SK-N-SH treated with all-trans-retinoic acid at 6 μM for 48 hours (cell line): Measurements from ENCODE around the gene TRIM69.

Source experiments
- ATAC-seq: fragments of 200-7000 bp; cut with Tn5 transposase; 3 replicates; pipeline ENCODE4 v1.9.1; 2020; ENCODE audit warnings: mild to moderate bottlenecking, moderate library complexity
- ARNTL ChIP-seq: fragments of 450-650 bp; formaldehyde crosslinking; IDR thresholded peaks from 2 replicates; pipeline ENCODE4 v1.5.0; 2020; ENCODE audit warnings: low read depth, mild to moderate bottlenecking, moderate library complexity, borderline replicate concordance
- BACH2 ChIP-seq: fragments of 250-450 bp; sonication (Bioruptor Pico); IDR thresholded peaks from 2 replicates; pipeline ENCODE4 v1.9.0; 2021; ENCODE audit warnings: mild to moderate bottlenecking, borderline replicate concordance
- CSDC2 ChIP-seq: fragments of 250-450 bp; sonication (Bioruptor Pico); IDR thresholded peaks from 2 replicates; pipeline ENCODE4 v1.5.0; 2020; ENCODE audit warnings: mild to moderate bottlenecking, moderate library complexity
- ESRRG ChIP-seq: fragments of 250-450 bp; sonication (Bioruptor Pico); IDR thresholded peaks from 2 replicates; pipeline ENCODE4 v1.6.1; 2021; ENCODE audit warnings: mild to moderate bottlenecking
- GLIS3 ChIP-seq: fragments of 250-450 bp; sonication (Bioruptor Pico); IDR thresholded peaks from 2 replicates; pipeline ENCODE4 v1.5.0; 2020; ENCODE audit warnings: mild to moderate bottlenecking, moderate library complexity
- ISL1 ChIP-seq: fragments of 250-450 bp; sonication (Bioruptor Pico); IDR thresholded peaks from 2 replicates; pipeline ENCODE4 v2.1.2; 2022; ENCODE audit warnings: mild to moderate bottlenecking, moderate library complexity
- OSR1 ChIP-seq: fragments of 250-450 bp; sonication (Bioruptor Pico); IDR thresholded peaks from 2 replicates; pipeline ENCODE4 v1.8.0; 2022; ENCODE audit warnings: moderate library complexity, mild to moderate bottlenecking, inconsistent platforms
- RARB ChIP-seq: fragments of 250-450 bp; sonication (Bioruptor Pico); IDR thresholded peaks from 2 replicates; pipeline ENCODE4 v1.8.0; 2021; ENCODE audit warnings: mild to moderate bottlenecking, moderate library complexity
- SNAI2 ChIP-seq: fragments of 250-450 bp; sonication (Bioruptor Pico); IDR thresholded peaks from 2 replicates; pipeline ENCODE4 v1.5.0; 2020; ENCODE audit warnings: mild to moderate bottlenecking, moderate library complexity
- TCF4 ChIP-seq: fragments of 250-450 bp; sonication (Bioruptor Pico); IDR thresholded peaks from 2 replicates; pipeline ENCODE4 v1.8.0; 2021; ENCODE audit warnings: mild to moderate bottlenecking, moderate library complexity, borderline replicate concordance
- TOX ChIP-seq: fragments of 250-450 bp; sonication (Bioruptor Pico); IDR thresholded peaks from 2 replicates; pipeline ENCODE4 v1.8.0; 2021; ENCODE audit warnings: mild to moderate bottlenecking, moderate library complexity, borderline replicate concordance
- ZC3H10 ChIP-seq: fragments of 250-450 bp; sonication (Bioruptor Pico); IDR thresholded peaks from 2 replicates; pipeline ENCODE4 v1.5.1; 2021; ENCODE audit warnings: mild to moderate bottlenecking, moderate library complexity
- ZFP3 ChIP-seq: fragments of 250-450 bp; sonication (Bioruptor Pico); IDR thresholded peaks from 2 replicates; pipeline ENCODE4 v1.5.0; 2020; ENCODE audit warnings: mild to moderate bottlenecking, moderate library complexity
- ZFP30 ChIP-seq: fragments of 450-650 bp; formaldehyde crosslinking; IDR thresholded peaks from 2 replicates; pipeline ENCODE4 v1.5.0; 2022; ENCODE audit warnings: mild to moderate bottlenecking, moderate library complexity
- ZNF565 ChIP-seq: fragments of 450-650 bp; formaldehyde crosslinking; conservative IDR thresholded peaks from 2 replicates; pipeline ENCODE4 v1.5.0; 2020; ENCODE audit warnings: low read depth, mild to moderate bottlenecking, moderate library complexity
- TF ChIP-seq, protein P1 (sequence below): fragments of 250-450 bp; sonication (Bioruptor Pico); IDR thresholded peaks from 2 replicates; pipeline ENCODE4 v1.5.1; 2021; ENCODE audit warnings: mild to moderate bottlenecking, moderate library complexity
- TF ChIP-seq, protein P2 (sequence below): fragments of 250-450 bp; sonication (Bioruptor Pico); IDR thresholded peaks from 2 replicates; pipeline ENCODE4 v1.5.1; 2020; ENCODE audit warnings: low read depth, mild to moderate bottlenecking, moderate library complexity
- TF ChIP-seq, protein P3 (sequence below): fragments of 250-450 bp; sonication (Bioruptor Pico); IDR thresholded peaks from 2 replicates; pipeline ENCODE4 v1.5.0; 2020; ENCODE audit warnings: mild to moderate bottlenecking, moderate library complexity
- TF ChIP-seq, protein P4 (sequence below): fragments of 250-450 bp; sonication (Bioruptor Pico); IDR thresholded peaks from 2 replicates; pipeline ENCODE4 v1.8.0; 2020; ENCODE audit warnings: mild to moderate bottlenecking, moderate library complexity, borderline replicate concordance
- TF ChIP-seq, protein P5 (sequence below): fragments of 250-450 bp; sonication (Bioruptor Pico); IDR thresholded peaks from 2 replicates; pipeline ENCODE4 v1.8.0; 2021; ENCODE audit warnings: low read depth, mild to moderate bottlenecking, moderate library complexity, borderline replicate concordance

Gene TRIM69

DNA sequence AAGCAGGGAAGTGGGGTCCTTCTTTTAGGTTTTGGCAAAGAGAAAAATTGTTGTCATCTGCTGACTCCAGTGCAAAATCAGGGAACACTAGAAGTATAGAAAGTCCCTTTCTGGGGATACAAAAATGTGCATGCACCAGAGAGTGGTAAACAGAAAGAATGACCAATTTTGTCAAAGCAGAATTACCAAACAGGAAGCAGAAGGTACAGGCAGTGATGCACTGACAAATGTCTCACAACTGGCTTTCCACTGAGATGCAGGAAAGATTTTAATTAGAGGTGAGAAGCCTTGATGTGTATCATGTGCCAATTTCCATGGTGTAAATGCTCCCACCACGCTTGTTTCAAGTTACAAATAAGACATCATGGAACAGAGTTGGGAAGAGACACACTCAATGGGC is 66.0 kb downstream of the TRIM69 start:
- TF ChIP-seq, protein P1, sequence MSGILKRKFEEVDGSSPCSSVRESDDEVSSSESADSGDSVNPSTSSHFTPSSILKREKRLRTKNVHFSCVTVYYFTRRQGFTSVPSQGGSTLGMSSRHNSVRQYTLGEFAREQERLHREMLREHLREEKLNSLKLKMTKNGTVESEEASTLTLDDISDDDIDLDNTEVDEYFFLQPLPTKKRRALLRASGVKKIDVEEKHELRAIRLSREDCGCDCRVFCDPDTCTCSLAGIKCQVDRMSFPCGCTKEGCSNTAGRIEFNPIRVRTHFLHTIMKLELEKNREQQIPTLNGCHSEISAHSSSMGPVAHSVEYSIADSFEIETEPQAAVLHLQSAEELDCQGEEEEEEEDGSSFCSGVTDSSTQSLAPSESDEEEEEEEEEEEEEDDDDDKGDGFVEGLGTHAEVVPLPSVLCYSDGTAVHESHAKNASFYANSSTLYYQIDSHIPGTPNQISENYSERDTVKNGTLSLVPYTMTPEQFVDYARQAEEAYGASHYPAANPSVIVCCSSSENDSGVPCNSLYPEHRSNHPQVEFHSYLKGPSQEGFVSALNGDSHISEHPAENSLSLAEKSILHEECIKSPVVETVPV (CRISPR knock-in tag) = no peak
- TF ChIP-seq, all 23 proteins: peak for 0
- no peak for ATAC-seq

DNA sequence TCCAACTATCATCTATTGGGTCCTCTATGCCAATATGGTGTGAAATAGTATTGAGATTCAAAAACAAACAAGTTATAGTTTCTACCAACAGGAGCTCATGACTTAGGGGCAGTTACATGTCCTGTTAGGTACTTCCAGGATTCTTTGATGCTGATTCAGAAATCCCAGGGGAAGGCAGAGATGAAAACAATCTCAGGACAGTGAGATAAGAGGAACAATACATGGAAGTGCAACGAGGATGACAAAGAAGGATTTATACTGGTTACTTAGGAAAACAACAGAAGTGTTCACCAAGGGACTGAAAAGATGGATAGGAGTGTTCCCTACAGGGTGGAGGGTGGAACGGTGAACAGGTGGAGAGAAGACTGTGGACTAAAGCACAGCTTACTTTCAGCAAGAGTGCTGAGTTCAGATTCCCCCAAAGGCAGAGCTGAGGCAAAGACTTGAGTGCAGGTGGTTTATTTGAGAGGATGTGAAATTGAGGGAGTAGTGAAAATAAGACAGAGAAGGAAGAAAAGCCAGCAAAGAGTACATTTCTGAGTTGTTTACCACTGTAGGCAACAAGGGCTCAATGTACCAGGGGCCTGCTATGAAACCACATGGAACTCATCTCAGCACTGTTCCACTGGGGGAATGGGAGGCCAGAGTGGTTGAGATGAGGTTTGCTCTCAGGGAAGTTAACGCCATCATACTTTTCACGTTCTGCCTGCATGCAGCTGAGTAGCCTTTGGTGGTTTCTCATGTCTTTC is 68.1 kb downstream of the TRIM69 start:
- TF ChIP-seq ZC3H10 = no peak
- TF ChIP-seq CSDC2 = no peak
- TF ChIP-seq SNAI2 (CRISPR knock-in tag) = no peak
- TF ChIP-seq GLIS3 (CRISPR knock-in tag) = no peak
- TF ChIP-seq ZFP30 = no peak
- no peak for TF ChIP-seq ZNF565 (CRISPR knock-in tag)
- TF ChIP-seq OSR1 (CRISPR knock-in tag) = no peak
- no peak for TF ChIP-seq RARB (CRISPR knock-in tag)
- no peak for TF ChIP-seq ISL1 (CRISPR knock-in tag)
- TF ChIP-seq, protein P2, sequence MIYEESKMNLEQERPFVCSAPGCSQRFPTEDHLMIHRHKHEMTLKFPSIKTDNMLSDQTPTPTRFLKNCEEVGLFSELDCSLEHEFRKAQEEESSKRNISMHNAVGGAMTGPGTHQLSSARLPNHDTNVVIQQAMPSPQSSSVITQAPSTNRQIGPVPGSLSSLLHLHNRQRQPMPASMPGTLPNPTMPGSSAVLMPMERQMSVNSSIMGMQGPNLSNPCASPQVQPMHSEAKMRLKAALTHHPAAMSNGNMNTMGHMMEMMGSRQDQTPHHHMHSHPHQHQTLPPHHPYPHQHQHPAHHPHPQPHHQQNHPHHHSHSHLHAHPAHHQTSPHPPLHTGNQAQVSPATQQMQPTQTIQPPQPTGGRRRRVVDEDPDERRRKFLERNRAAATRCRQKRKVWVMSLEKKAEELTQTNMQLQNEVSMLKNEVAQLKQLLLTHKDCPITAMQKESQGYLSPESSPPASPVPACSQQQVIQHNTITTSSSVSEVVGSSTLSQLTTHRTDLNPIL (CRISPR knock-in tag) = no peak
- TF ChIP-seq, protein P1 (CRISPR knock-in tag) = no peak
- TF ChIP-seq, protein P3, sequence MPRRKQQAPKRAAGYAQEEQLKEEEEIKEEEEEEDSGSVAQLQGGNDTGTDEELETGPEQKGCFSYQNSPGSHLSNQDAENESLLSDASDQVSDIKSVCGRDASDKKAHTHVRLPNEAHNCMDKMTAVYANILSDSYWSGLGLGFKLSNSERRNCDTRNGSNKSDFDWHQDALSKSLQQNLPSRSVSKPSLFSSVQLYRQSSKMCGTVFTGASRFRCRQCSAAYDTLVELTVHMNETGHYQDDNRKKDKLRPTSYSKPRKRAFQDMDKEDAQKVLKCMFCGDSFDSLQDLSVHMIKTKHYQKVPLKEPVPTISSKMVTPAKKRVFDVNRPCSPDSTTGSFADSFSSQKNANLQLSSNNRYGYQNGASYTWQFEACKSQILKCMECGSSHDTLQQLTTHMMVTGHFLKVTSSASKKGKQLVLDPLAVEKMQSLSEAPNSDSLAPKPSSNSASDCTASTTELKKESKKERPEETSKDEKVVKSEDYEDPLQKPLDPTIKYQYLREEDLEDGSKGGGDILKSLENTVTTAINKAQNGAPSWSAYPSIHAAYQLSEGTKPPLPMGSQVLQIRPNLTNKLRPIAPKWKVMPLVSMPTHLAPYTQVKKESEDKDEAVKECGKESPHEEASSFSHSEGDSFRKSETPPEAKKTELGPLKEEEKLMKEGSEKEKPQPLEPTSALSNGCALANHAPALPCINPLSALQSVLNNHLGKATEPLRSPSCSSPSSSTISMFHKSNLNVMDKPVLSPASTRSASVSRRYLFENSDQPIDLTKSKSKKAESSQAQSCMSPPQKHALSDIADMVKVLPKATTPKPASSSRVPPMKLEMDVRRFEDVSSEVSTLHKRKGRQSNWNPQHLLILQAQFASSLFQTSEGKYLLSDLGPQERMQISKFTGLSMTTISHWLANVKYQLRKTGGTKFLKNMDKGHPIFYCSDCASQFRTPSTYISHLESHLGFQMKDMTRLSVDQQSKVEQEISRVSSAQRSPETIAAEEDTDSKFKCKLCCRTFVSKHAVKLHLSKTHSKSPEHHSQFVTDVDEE (CRISPR knock-in tag) = no peak
- TF ChIP-seq TCF4 = no peak
- TF ChIP-seq ARNTL (CRISPR knock-in tag) = no peak
- TF ChIP-seq, protein P4, sequence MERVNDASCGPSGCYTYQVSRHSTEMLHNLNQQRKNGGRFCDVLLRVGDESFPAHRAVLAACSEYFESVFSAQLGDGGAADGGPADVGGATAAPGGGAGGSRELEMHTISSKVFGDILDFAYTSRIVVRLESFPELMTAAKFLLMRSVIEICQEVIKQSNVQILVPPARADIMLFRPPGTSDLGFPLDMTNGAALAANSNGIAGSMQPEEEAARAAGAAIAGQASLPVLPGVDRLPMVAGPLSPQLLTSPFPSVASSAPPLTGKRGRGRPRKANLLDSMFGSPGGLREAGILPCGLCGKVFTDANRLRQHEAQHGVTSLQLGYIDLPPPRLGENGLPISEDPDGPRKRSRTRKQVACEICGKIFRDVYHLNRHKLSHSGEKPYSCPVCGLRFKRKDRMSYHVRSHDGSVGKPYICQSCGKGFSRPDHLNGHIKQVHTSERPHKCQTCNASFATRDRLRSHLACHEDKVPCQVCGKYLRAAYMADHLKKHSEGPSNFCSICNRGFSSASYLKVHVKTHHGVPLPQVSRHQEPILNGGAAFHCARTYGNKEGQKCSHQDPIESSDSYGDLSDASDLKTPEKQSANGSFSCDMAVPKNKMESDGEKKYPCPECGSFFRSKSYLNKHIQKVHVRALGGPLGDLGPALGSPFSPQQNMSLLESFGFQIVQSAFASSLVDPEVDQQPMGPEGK = no peak
- no peak for TF ChIP-seq ZFP3 (CRISPR knock-in tag)
- TF ChIP-seq, protein P5, sequence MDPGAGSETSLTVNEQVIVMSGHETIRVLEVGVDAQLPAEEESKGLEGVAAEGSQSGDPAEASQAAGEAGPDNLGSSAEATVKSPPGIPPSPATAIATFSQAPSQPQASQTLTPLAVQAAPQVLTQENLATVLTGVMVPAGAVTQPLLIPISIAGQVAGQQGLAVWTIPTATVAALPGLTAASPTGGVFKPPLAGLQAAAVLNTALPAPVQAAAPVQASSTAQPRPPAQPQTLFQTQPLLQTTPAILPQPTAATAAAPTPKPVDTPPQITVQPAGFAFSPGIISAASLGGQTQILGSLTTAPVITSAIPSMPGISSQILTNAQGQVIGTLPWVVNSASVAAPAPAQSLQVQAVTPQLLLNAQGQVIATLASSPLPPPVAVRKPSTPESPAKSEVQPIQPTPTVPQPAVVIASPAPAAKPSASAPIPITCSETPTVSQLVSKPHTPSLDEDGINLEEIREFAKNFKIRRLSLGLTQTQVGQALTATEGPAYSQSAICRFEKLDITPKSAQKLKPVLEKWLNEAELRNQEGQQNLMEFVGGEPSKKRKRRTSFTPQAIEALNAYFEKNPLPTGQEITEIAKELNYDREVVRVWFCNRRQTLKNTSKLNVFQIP = no peak
- no peak for ATAC-seq

DNA sequence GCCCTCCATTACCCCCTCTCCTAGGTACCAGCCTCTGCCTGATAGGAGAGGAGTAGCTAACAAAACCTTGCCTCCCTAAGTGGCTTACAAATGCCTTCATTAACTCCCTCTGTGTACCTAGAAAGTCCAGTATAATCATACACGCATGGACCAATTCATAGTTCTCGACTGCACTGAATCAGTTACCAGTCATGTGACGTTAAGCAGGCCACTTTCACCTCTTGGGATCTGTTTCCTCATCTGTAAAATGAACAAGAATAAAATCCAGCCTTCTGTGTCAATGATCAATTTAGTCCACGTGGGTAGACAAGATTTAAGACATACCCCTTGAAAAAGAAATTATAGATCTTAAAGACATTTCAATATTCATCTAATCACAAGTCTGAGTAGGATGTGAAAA is 72.2 kb downstream of the TRIM69 start:
- ATAC-seq = no peak
- TF ChIP-seq ESRRG (CRISPR knock-in tag) (no peak), OSR1 (CRISPR knock-in tag) (no peak), ZNF565 (CRISPR knock-in tag) (no peak), TOX (CRISPR knock-in tag) (no peak), ZFP3 (CRISPR knock-in tag) (no peak), CSDC2 (no peak), RARB (CRISPR knock-in tag) (no peak), ZFP30 (no peak), BACH2 (CRISPR knock-in tag) (no peak)
- TF ChIP-seq, protein P4 = no peak
- TF ChIP-seq, protein P3 (CRISPR knock-in tag) = no peak
